Kidney (tissue), 14 donors: ENCODE results near the gene HRH1. TPM values are rescaled to one million over a fixed set of nuclear protein-coding genes. Genes with fewer than 3 reads are reported as not detected.

ENCODE experiments used
- DNase-seq, 5 donors: peaks; one replicate each; pipeline ENCODE4 v3.0.0-alpha.2; 2013 to 2020
- FAIRE-seq: peaks from 2 replicates; lab custom pipeline; 2012; peaks lifted over from hg19 to GRCh38; lab: Jason Lieb, UNC
- H3K27ac ChIP-seq, 2 donors: one replicate each; pipeline ENCODE4 v1.7.0; 2013; ENCODE audit warnings: low read depth in 2 of 2, low read length in 2 of 2, inconsistent platforms in 1 of 2
- H3K27me3 ChIP-seq: one replicate; pipeline ENCODE4 v1.7.1; 2013; ENCODE audit warnings: low read length, inconsistent platforms; ENCODE audit not compliant: control insufficient read depth, insufficient read depth
- H3K36me3 ChIP-seq, 3 donors: one replicate each; pipeline versions ENCODE4 v1.7.0 to v1.7.1; 2013; ENCODE audit warnings: low read length in 3 of 3, control low read depth in 1 of 3, inconsistent platforms in 1 of 3; ENCODE audit not compliant: insufficient read depth in 3 of 3, control insufficient read depth in 2 of 3
- H3K4me1 ChIP-seq, 3 donors: one replicate each; pipeline versions ENCODE4 v1.7.0 to v1.7.1; 2013; ENCODE audit warnings: low read length in 3 of 3, inconsistent platforms in 1 of 3, low read depth in 1 of 3; ENCODE audit not compliant: control insufficient read depth in 2 of 3, insufficient read depth in 2 of 3
- H3K4me3 ChIP-seq, 3 donors: one replicate each; pipeline versions ENCODE4 v1.7.0 to v1.8.1; 2013; ENCODE audit warnings: low read length in 3 of 3, control low read depth in 1 of 3, inconsistent platforms in 1 of 3
- H3K9ac ChIP-seq, 3 donors: one replicate each; pipeline versions ENCODE4 v1.7.0 to v1.7.1; 2013; ENCODE audit warnings: low read length in 3 of 3, control low read depth in 1 of 3, inconsistent platforms in 1 of 3
- H3K9me3 ChIP-seq, 3 donors: one replicate each; pipeline versions ENCODE4 v1.7.0 to v1.7.1; 2013; ENCODE audit warnings: low read length in 3 of 3, control low read depth in 1 of 3, inconsistent platforms in 1 of 3; ENCODE audit not compliant: control insufficient read depth in 2 of 3, insufficient read depth in 1 of 3
- CTCF ChIP-seq: IDR thresholded peaks from 3 replicates; pipeline ENCODE4 v1.5.1; 2012; ENCODE audit warnings: mild to moderate bottlenecking, moderate library complexity, borderline replicate concordance; ENCODE audit not compliant: insufficient read depth; ENCODE audit errors: extremely low read depth
- intact Hi-C: fragments of 100-400 bp; cut with DNase I; formaldehyde crosslinking; loops from one replicate; pipeline ENCODE4 v1.11.1; 2022
- polyA plus RNA-seq: library from polyadenylated mRNA; stranded (reverse); fragments of 350-450 nt; fragmentation: Illumina TruSeq; extraction: RNeasy Lipid Tissue Mini Kit (QIAGEN cat#74804); gene quantifications from one replicate; pipeline ENCODE4 v1.2.3, GENCODE V29; 2014; ENCODE audit warnings: low read depth, low replicate concordance; ENCODE audit not compliant: insufficient read depth
- total RNA-seq: library from RNA; stranded (reverse); fragmentation: NEBNext Ultra II Directional; extraction: Animal tissue kit (Norgen Biotek cat#: 25700); gene quantifications from one replicate; pipeline ENCODE4 v1.2.1, GENCODE V29; 2021
- donor health status: control.
- donor health status: control.
- donor health status: control.
- donor health status: control.
- donor health status: control.
- donor health status: DM: yes; HTN: yes; CAD: no.
- donor health status: Normal renal cell carcinoma (clear cell type).

The HRH1 gene
- total and polyA plus RNA-seq, 2 donors from 2014 or later: 1.9 to 32.3 TPM

DNA sequence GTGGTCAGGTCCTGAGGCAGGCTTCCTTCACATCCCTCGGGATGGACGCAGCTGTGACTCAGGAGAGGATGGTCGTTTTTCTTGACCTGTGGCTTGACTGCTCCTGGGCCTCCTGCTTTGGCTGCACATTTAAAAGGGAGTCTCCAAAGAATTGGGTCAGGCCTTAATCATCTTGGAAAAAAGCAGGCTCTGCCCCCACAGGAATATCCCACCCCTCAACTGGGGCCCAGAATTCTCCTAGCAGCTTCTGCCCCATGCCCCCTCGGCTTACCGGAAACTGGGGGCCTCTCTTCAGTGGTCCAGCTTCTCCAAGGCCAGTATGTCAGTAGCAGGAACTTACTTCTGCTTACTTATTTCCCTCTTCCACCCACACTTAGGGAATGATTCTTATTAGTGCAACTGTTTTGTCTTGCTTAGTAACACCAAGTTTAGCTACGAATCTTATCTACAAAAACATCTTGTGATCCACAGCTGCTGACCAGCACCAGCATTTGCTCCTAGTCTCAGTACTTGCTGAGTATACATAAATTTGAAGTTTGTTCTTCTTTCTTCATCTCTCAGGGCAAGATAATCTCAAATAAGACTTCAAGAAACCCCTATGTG is 153.6 kb downstream of the HRH1 start:
- Histone ChIP-seq H3K27me3 (no peaks in the 10 kb centered on the region), H3K27ac (no peak overlapping the region), H3K36me3 (peaks cover 4 to 31% (median 31%) of the 10 kb centered on the region in 3 donors), H3K4me1 (no peaks in the 10 kb centered on the region), H3K4me3 (no peak overlapping the region), H3K9ac (no peak overlapping the region), H3K9me3 (no peaks in the 10 kb centered on the region)
- DNase-seq (no peak), FAIRE-seq (no peak)
- no peak for TF ChIP-seq CTCF
- intact Hi-C loops: no loop called here

GRCh38 chr3:11310258-11310657 is 156.0 kb downstream of the HRH1 start:
- no peak overlapping the region for H3K4me3 ChIP-seq
- no peak overlapping the region for H3K27ac ChIP-seq
- intact Hi-C loops: no loop called here
- no peak overlapping the region for H3K9ac ChIP-seq
- no peak for FAIRE-seq
- H3K4me1 ChIP-seq: no peaks in the 10 kb centered on the region
- H3K27me3 ChIP-seq: no peaks in the 10 kb centered on the region
- no peak for TF ChIP-seq CTCF
- no peaks in the 10 kb centered on the region for H3K9me3 ChIP-seq
- DNase-seq: no peak
- H3K36me3 ChIP-seq: peaks cover 2 to 31% (median 28%) of the 10 kb centered on the region in 3 donors

- Histone ChIP-seq H3K36me3 (peaks cover 2 to 31% (median 25%) of the 10 kb centered on the region in 3 donors), H3K4me3 (no peak overlapping the region), H3K9me3 (no peaks in the 10 kb centered on the region), H3K4me1 (no peaks in the 10 kb centered on the region), H3K27me3 (no peaks in the 10 kb centered on the region), H3K27ac (no peak overlapping the region), H3K9ac (no peak overlapping the region)
- no peak for TF ChIP-seq CTCF
- intact Hi-C loops: no loop called here
- DNase-seq (no peak), FAIRE-seq (no peak)
Observed at GRCh38 chr3:11312166-11312565, 157.9 kb downstream of the HRH1 start.

Other genes with a start within 250 kb of the HRH1 start
- 2.1 TPM for gene SLC6A1, start 161.7 kb upstream of the HRH1 start, total RNA-seq
- not detected for gene SLC6A1, start 161.7 kb upstream of the HRH1 start, polyA plus RNA-seq
- 54.9 TPM for gene ATG7, start 117.9 kb downstream of the HRH1 start, total RNA-seq
- 15.3 TPM for gene ATG7, start 117.9 kb downstream of the HRH1 start, polyA plus RNA-seq